NCI-H2107 (cell line): ENCODE measurements around the gene TRPM7.

Source experiments
- DNase-seq: peaks from one replicate; lab custom pipeline; 2025; lab: John Stamatoyannopoulos, UW

The TRPM7 gene

GRCh38 chr15:50562735-50563640 lies 123.6 kb downstream of the TRPM7 start:
- DNase-seq: no peak

GRCh38 chr15:50558012-50558411 lies 128.6 kb downstream of the TRPM7 start:
- DNase-seq: no peak

- DNase-seq: no peak
Measured at GRCh38 chr15:50556642-50557371, 129.8 kb downstream of the TRPM7 start.

- no peak for DNase-seq
Measured at GRCh38 chr15:50552238-50552637, 134.4 kb downstream of the TRPM7 start.

- DNase-seq: no peak
Measured at GRCh38 chr15:50549326-50549725, 137.3 kb downstream of the TRPM7 start.

- no peak for DNase-seq
Measured at GRCh38 chr15:50546566-50546965, 140.0 kb downstream of the TRPM7 start, which contains the start of gene USP50. TSS of gene USP50 (minus strand) at chr15:50546666. CDS start at chr15:50546525, 141 bp downstream.

- no peak for DNase-seq
Measured at GRCh38 chr15:50544368-50544767, 142.2 kb downstream of the TRPM7 start.

- no peak for DNase-seq
Measured at GRCh38 chr15:50543556-50543955, 143.0 kb downstream of the TRPM7 start.

GRCh38 chr15:50542887-50543210 lies 143.7 kb downstream of the TRPM7 start:
- no peak for DNase-seq

- no peak for DNase-seq
Measured at GRCh38 chr15:50531766-50532165, 154.8 kb downstream of the TRPM7 start.

- no peak for DNase-seq
Measured at GRCh38 chr15:50531163-50531562, 155.4 kb downstream of the TRPM7 start.

GRCh38 chr15:50523851-50524251 lies 162.7 kb downstream of the TRPM7 start:
- DNase-seq: no peak

- DNase-seq: no peak
Measured at GRCh38 chr15:50519740-50520425, 166.7 kb downstream of the TRPM7 start.

- DNase-seq: no peak
Measured at GRCh38 chr15:50513001-50513400, 173.6 kb downstream of the TRPM7 start.
